B cell (primary cell): ENCODE results near the gene BCL11A. TPM values are rescaled to one million over a fixed set of nuclear protein-coding genes. Genes with fewer than 3 reads are reported as not detected.

Experiments used
- ATAC-seq: fragments of 200-7000 bp; cut with Tn5 transposase; one replicate; pipeline ENCODE4 v1.10.0; 2021; ENCODE audit warnings: low read depth, mild to moderate bottlenecking, moderate number of reproducible peaks, moderate library complexity
- CTCF ChIA-PET: fragments of 350-600 bp; sonication (Branson Sonifier 250); formaldehyde crosslinking; loops from one replicate; lab custom pipeline; 2021; ENCODE audit warnings: antibody characterized with exemption, inconsistent platforms; lab: Charles Lee
- POLR2A ChIA-PET: fragments of 350-600 bp; sonication (Branson Sonifier 250); formaldehyde crosslinking; loops from one replicate; lab custom pipeline; 2021; ENCODE audit warnings: antibody characterized with exemption; lab: Charles Lee
- DNase-seq: peaks from one replicate; pipeline ENCODE4 v3.0.0; 2013
- H2AFZ ChIP-seq: 2 replicates; pipeline ENCODE4 v1.6.1; 2012; ENCODE audit warnings: mild to moderate bottlenecking, low read depth, low read length; ENCODE audit not compliant: insufficient read depth, poor library complexity, severe bottlenecking
- H3K27ac ChIP-seq, 2 donors: 1 replicate in 1 of 2; 2 replicates in 1 of 2; pipeline ENCODE4 v1.5.1; 2012 to 2013; ENCODE audit warnings: low read length in 2 of 2, mild to moderate bottlenecking in 2 of 2, moderate library complexity in 1 of 2
- H3K27me3 ChIP-seq, 4 experiments: fragments of 200-600 bp in 1 of 4; sonication (generic) in 1 of 4; replicated peaks in 1 of 4; 1 replicate in 2 of 4; 2 replicates in 2 of 4; pipeline versions ENCODE4 v1.6.1 to v1.7.0; 2013 to 2016; ENCODE audit warnings: low read length in 3 of 4, mild to moderate bottlenecking in 2 of 4, mixed read lengths in 1 of 4, moderate library complexity in 1 of 4; ENCODE audit not compliant: insufficient read depth in 4 of 4, control insufficient read depth in 3 of 4; ENCODE audit errors: control extremely low read depth in 1 of 4
- H3K36me3 ChIP-seq, 2 experiments: replicated peaks in 1 of 2; 1 replicate in 1 of 2; 2 replicates in 1 of 2; pipeline versions ENCODE4 v1.6.1 to v1.7.1; 2013; ENCODE audit warnings: low read length in 1 of 2; ENCODE audit not compliant: insufficient read depth in 2 of 2, control insufficient read depth in 1 of 2; ENCODE audit errors: control extremely low read depth in 1 of 2, extremely low read depth in 1 of 2
- H3K4me1 ChIP-seq, 2 donors: fragments of 200-600 bp in 1 of 2; sonication (generic) in 1 of 2; 1 replicate in 1 of 2; 2 replicates in 1 of 2; pipeline versions ENCODE4 v1.5.1 to v1.6.1; 2013 to 2017; ENCODE audit warnings: low read length in 2 of 2; ENCODE audit not compliant: control insufficient read depth in 2 of 2, insufficient read depth in 2 of 2
- H3K4me2 ChIP-seq: replicated peaks from 2 replicates; pipeline ENCODE3; 2012; ENCODE audit warnings: mild to moderate bottlenecking, low read depth, low read length; ENCODE audit not compliant: poor library complexity, severe bottlenecking
- H3K4me3 ChIP-seq, 5 experiments: fragments of 200-600 bp in 1 of 5; sonication (generic) in 1 of 5; 1 replicate in 3 of 5; 2 replicates in 2 of 5; pipeline versions ENCODE4 v1.5.1 to v1.7.0; 2011 to 2016; ENCODE audit warnings: low read length in 4 of 5, mild to moderate bottlenecking in 4 of 5, low read depth in 2 of 5, control low read depth in 1 of 5, moderate library complexity in 1 of 5; ENCODE audit not compliant: insufficient read depth in 1 of 5; ENCODE audit errors: control extremely low read depth in 1 of 5, extremely low read depth in 1 of 5
- H3K79me2 ChIP-seq: fragments of 200-600 bp; sonication (generic); one replicate; pipeline ENCODE4 v1.6.0; 2016; ENCODE audit warnings: low read length; ENCODE audit not compliant: control insufficient read depth, insufficient read depth
- H3K9ac ChIP-seq: fragments of 200-600 bp; sonication (generic); 2 replicates; pipeline ENCODE4 v1.6.1; 2017; ENCODE audit warnings: mild to moderate bottlenecking, low read length, moderate library complexity
- H3K9me3 ChIP-seq, 3 donors: one replicate each; pipeline versions ENCODE4 v1.6.1 to v1.7.1; 2013; ENCODE audit warnings: low read length in 2 of 3; ENCODE audit not compliant: control insufficient read depth in 2 of 3, insufficient read depth in 1 of 3; ENCODE audit errors: control extremely low read depth in 1 of 3
- H4K20me1 ChIP-seq: 2 replicates; pipeline ENCODE4 v1.6.0; 2012; ENCODE audit warnings: mild to moderate bottlenecking, low read length; ENCODE audit not compliant: insufficient read depth, control insufficient read depth, poor library complexity, severe bottlenecking
- H3K27ac Mint-ChIP-seq: one replicate; pipeline ENCODE4 v1.8.0; 2021; ENCODE audit warnings: mixed read lengths
- H3K27me3 Mint-ChIP-seq: one replicate; pipeline ENCODE4 v1.8.0; 2021; ENCODE audit warnings: mixed read lengths
- H3K4me1 Mint-ChIP-seq: one replicate; pipeline ENCODE4 v1.8.0; 2021; ENCODE audit warnings: mixed read lengths
- H3K4me3 Mint-ChIP-seq: one replicate; pipeline ENCODE4 v1.8.0; 2021; ENCODE audit warnings: mixed read lengths
- H3K9me3 Mint-ChIP-seq: one replicate; pipeline ENCODE4 v1.8.0; 2022; ENCODE audit warnings: mixed read lengths; ENCODE audit not compliant: insufficient read depth
- EZH2 ChIP-seq: IDR thresholded peaks from 2 replicates; pipeline ENCODE4 v1.6.1; 2012; ENCODE audit warnings: borderline replicate concordance, low read depth, mild to moderate bottlenecking, moderate library complexity, low read length; ENCODE audit not compliant: insufficient read depth, poor library complexity, severe bottlenecking
- whole genome bisulfite sequencing: methylation state at CpG from one replicate; pipeline ENCODE4 v1.1.5; 2013; ENCODE audit warnings: missing lambda C conversion rate; ENCODE audit not compliant: insufficient coverage; 5-methylcytosine and 5-hydroxymethylcytosine counted together
- intact Hi-C: fragments of 100-400 bp; cut with micrococcal nuclease; formaldehyde crosslinking; loops from one replicate; pipeline ENCODE4 v1.10.0; 2022
- polyA plus RNA-seq: library from polyadenylated mRNA; depleted of rRNA; stranded (reverse); fragments of >200 nt; gene quantifications from 2 replicates; pipeline ENCODE4 v1.2.3, GENCODE V29; 2012
- total RNA-seq, 2 donors: library from RNA; stranded (reverse); fragments of 120-200 nt in 1 of 2; gene quantifications; 1 replicate in 1 of 2; 2 replicates in 1 of 2; pipeline versions ENCODE4 v1.2.3 to v1.2.4, GENCODE V29; 2013 to 2022
- TF ChIP-seq, protein P1 (sequence below): fragments of 200-600 bp; IDR thresholded peaks from one replicate; pipeline ENCODE4 v1.8.0; 2022; ENCODE audit warnings: antibody characterized with exemption, mild to moderate bottlenecking

Gene BCL11A
- total and polyA plus RNA-seq, 2 donors (not counting 1 experiment from before 2014, with no cell fraction given), result 81.8 to 383 TPM

DNA sequence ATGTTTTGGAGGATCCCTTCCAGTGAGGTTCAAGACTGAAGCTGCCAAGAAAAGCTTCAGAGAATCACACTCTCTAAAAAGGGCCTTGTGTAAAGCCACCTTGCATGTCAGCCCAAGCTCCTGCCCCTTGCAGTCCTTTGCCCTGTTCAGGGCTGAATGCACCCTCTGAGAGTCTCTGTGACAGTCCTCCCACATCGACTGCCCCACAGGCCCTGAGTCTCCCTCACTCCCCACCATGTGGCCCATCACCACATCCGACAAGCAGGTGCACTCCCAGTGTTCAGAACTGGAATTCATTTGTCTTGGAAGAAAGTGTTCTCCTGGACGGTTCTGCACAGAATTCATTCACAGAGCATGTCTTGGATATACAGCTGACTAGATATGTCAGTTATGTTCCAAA, 31.0 kb downstream of the BCL11A start:
- ChIA-PET CTCF (interaction anchor here (0.6 to 2.3 kb wide), 6 partner anchors 9 to 107 kb away, joined by 3 to 14 read pairs (median 6); no protein-coding TSS in a partner anchor), POLR2A (no interaction called here)
- no peak overlapping the region for H3K4me3 ChIP-seq
- ATAC-seq (no peak), DNase-seq (no peak)
- no peaks in the 10 kb centered on the region for H3K27me3 ChIP-seq
- peaks cover 92% of the 10 kb centered on the region for H4K20me1 ChIP-seq
- H3K4me2 ChIP-seq, result peak overlapping the region; percentile 34
- peaks cover 100% of the 10 kb centered on the region for H3K79me2 ChIP-seq
- peaks cover 92 to 100% of the 10 kb centered on the region in 2 donors for H3K4me1 ChIP-seq
- peak overlapping the region; percentile 78 for H3K27ac Mint-ChIP-seq
- H3K27ac ChIP-seq, result peak overlapping the region in 1 of 2 donors; percentile 70
- intact Hi-C loops, result no loop called here
- H3K9me3 Mint-ChIP-seq, result no peaks in the 10 kb centered on the region
- H3K9me3 ChIP-seq, result no peaks in the 10 kb centered on the region
- peaks cover 2 to 76% of the 10 kb centered on the region in 2 experiments for H3K36me3 ChIP-seq
- TF ChIP-seq, protein P1, sequence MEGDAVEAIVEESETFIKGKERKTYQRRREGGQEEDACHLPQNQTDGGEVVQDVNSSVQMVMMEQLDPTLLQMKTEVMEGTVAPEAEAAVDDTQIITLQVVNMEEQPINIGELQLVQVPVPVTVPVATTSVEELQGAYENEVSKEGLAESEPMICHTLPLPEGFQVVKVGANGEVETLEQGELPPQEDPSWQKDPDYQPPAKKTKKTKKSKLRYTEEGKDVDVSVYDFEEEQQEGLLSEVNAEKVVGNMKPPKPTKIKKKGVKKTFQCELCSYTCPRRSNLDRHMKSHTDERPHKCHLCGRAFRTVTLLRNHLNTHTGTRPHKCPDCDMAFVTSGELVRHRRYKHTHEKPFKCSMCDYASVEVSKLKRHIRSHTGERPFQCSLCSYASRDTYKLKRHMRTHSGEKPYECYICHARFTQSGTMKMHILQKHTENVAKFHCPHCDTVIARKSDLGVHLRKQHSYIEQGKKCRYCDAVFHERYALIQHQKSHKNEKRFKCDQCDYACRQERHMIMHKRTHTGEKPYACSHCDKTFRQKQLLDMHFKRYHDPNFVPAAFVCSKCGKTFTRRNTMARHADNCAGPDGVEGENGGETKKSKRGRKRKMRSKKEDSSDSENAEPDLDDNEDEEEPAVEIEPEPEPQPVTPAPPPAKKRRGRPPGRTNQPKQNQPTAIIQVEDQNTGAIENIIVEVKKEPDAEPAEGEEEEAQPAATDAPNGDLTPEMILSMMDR, result no peak
- TF ChIP-seq EZH2, result no peak
- no peak overlapping the region for H3K9ac ChIP-seq
- peaks cover 94% of the 10 kb centered on the region for H3K4me1 Mint-ChIP-seq
- H3K4me3 Mint-ChIP-seq, result peak overlapping the region; percentile 40
- H3K27me3 Mint-ChIP-seq, result no peaks in the 10 kb centered on the region
- no peak overlapping the region for H2AFZ ChIP-seq
- 100% methylated on average over 1 of the region's 3 CpGs for WGBS

DNA sequence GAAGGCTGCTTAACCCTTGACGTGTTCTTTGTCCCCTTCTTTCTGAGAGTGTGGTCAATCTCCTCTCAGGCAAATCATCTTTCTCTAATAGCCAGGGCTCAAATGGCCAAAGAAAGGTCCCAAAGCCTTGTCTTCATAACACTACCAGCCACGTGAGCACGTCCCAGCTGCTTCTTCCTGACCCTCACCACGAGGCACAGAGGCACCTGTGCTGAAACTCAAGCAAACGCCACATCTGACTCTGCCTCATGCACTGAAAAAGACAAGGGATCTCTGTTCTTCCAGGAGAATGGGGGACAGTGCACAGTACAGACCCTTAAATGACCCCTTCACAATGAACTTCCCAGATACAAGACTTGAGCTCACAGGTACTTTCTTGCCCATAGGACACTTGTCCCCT, 31.8 kb downstream of the BCL11A start:
- H3K4me1 Mint-ChIP-seq, result peaks cover 94% of the 10 kb centered on the region

More for the DNA sequence above, 31.8 kb downstream of the BCL11A start:
- 37% methylated on average over 5 of the region's 5 CpGs for WGBS
- peaks cover 100% of the 10 kb centered on the region for H3K79me2 ChIP-seq
- DNase-seq, result no peak
- H3K27ac Mint-ChIP-seq, result peak overlapping the region; percentile 86
- H2AFZ ChIP-seq, result no peak overlapping the region
- H3K4me2 ChIP-seq, result peak overlapping the region; percentile 4
- ChIA-PET CTCF (interaction anchor here (0.6 to 2.3 kb wide), 7 partner anchors 8 to 106 kb away, joined by 3 to 14 read pairs (median 7); no protein-coding TSS in a partner anchor), POLR2A (interaction anchor here (0.6 kb wide), 1 partner anchor 76 kb away, joined by 5 read pairs; no protein-coding TSS in a partner anchor)
- no peaks in the 10 kb centered on the region for H3K9me3 Mint-ChIP-seq
- H4K20me1 ChIP-seq, result peaks cover 93% of the 10 kb centered on the region
- no peak for ATAC-seq
- H3K27me3 Mint-ChIP-seq, result no peaks in the 10 kb centered on the region
- TF ChIP-seq, protein P1, result no peak
- no peak for TF ChIP-seq EZH2
- intact Hi-C loops, result no loop called here
- no peaks in the 10 kb centered on the region for H3K27me3 ChIP-seq
- H3K36me3 ChIP-seq, result peaks cover 5 to 79% of the 10 kb centered on the region in 2 experiments
- no peaks in the 10 kb centered on the region for H3K9me3 ChIP-seq
- peak overlapping the region in 1 of 2 donors; percentile 70 for H3K27ac ChIP-seq
- no peak overlapping the region for H3K9ac ChIP-seq
- H3K4me1 ChIP-seq, result peaks cover 92 to 100% of the 10 kb centered on the region in 2 donors
- H3K4me3 Mint-ChIP-seq, result peak overlapping the region; percentile 57
- no peak overlapping the region for H3K4me3 ChIP-seq
